ENCODE data around the gene PKD2L2. TPM values are rescaled to one million over a fixed set of nuclear protein-coding genes. Genes with fewer than 3 reads are reported as not detected.
"Not testable (repeated sequence)": the region's sequence is repeated elsewhere in the genome, so short reads cannot be mapped to it uniquely, and the experiment has no call there.

The PKD2L2 gene
- total RNA-seq = 0.16 TPM
- long read RNA-seq, partial matches to known transcripts = 0 of 1 reads
- long read RNA-seq, other reads (novel, unspliced or antisense) = 1 of 1 reads

- peak within 1 kb of the TSS; percentile 70 for H3K4me3 ChIP-seq
- peaks cover 49% of the 10 kb centered on the region for H3K4me1 ChIP-seq
- H3K36me3 ChIP-seq = no peaks in the 10 kb centered on the region
- peak within 1 kb of the TSS; percentile 94 for H3K27ac ChIP-seq (replicated peaks)
- peak; percentile 88 for DNase-seq
- no peaks in the 10 kb centered on the region for H3K27me3 ChIP-seq (ENCODE audit: low read depth)
- no peaks in the 10 kb centered on the region for H3K9me3 ChIP-seq (replicated peaks)
- TF ChIP-seq CTCF (IDR thresholded peaks at IDR 0.05; ENCODE audit: borderline replicate concordance) = peak; percentile 40
- intact Hi-C loops (cut with micrococcal nuclease) = loop anchor here (10.0 kb wide), 1 partner anchor 54 kb away; no protein-coding TSS in a partner anchor
Measured at GRCh38 chr5:137888863-137889759, at the start of gene PKD2L2. Gene PKD2L2 (plus strand): TSS chr5:137889457. CDS start chr5:137889492, 35 bp downstream.

- Histone ChIP-seq H3K4me1 (peaks cover 67% of the 10 kb centered on the region), H3K36me3 (peaks cover 24% of the 10 kb centered on the region), H3K4me3 (no peak overlapping the region), H3K9me3 (replicated peaks) (no peaks in the 10 kb centered on the region), H3K27ac (replicated peaks) (peak overlapping the region; percentile 84), H3K27me3 (ENCODE audit: low read depth) (no peaks in the 10 kb centered on the region)
- no peak for TF ChIP-seq CTCF (IDR thresholded peaks at IDR 0.05; ENCODE audit: borderline replicate concordance)
- intact Hi-C loops (cut with micrococcal nuclease) = no loop called here
- no peak for DNase-seq
Measured at GRCh38 chr5:137842296-137842695, 47.0 kb upstream of the PKD2L2 start.

- TF ChIP-seq CTCF (IDR thresholded peaks at IDR 0.05; ENCODE audit: borderline replicate concordance) = no peak
- no peaks in the 10 kb centered on the region for H3K9me3 ChIP-seq (replicated peaks)
- peaks cover 24% of the 10 kb centered on the region for H3K36me3 ChIP-seq
- DNase-seq = no peak
- peaks cover 66% of the 10 kb centered on the region for H3K4me1 ChIP-seq
- H3K27ac ChIP-seq (replicated peaks) = peak overlapping the region; percentile 53
- intact Hi-C loops (cut with micrococcal nuclease) = no loop called here
- H3K27me3 ChIP-seq (ENCODE audit: low read depth) = no peaks in the 10 kb centered on the region
- H3K4me3 ChIP-seq = no peak overlapping the region
Measured at GRCh38 chr5:137843676-137844299, 45.5 kb upstream of the PKD2L2 start.

- H3K4me1 ChIP-seq = peaks cover 53% of the 10 kb centered on the region
- no peaks in the 10 kb centered on the region for H3K9me3 ChIP-seq (replicated peaks)
- no peak for DNase-seq
- H3K36me3 ChIP-seq = peaks cover 24% of the 10 kb centered on the region
- no peak overlapping the region for H3K4me3 ChIP-seq
- no peak for TF ChIP-seq CTCF (IDR thresholded peaks at IDR 0.05; ENCODE audit: borderline replicate concordance)
- intact Hi-C loops (cut with micrococcal nuclease) = no loop called here
- H3K27ac ChIP-seq (replicated peaks) = peak overlapping the region; percentile 53
- no peaks in the 10 kb centered on the region for H3K27me3 ChIP-seq (ENCODE audit: low read depth)
Measured at GRCh38 chr5:137845472-137845871, 43.8 kb upstream of the PKD2L2 start.

- no peak for DNase-seq
- H3K36me3 ChIP-seq = peaks cover 26% of the 10 kb centered on the region
- H3K4me1 ChIP-seq = peaks cover 51% of the 10 kb centered on the region
- intact Hi-C loops (cut with micrococcal nuclease) = no loop called here
- no peaks in the 10 kb centered on the region for H3K27me3 ChIP-seq (ENCODE audit: low read depth)
- TF ChIP-seq CTCF (IDR thresholded peaks at IDR 0.05; ENCODE audit: borderline replicate concordance) = no peak
- peaks cover under 1% of the 10 kb centered on the region for H3K9me3 ChIP-seq (replicated peaks)
- H3K4me3 ChIP-seq = peak overlapping the region; percentile 30
- peak overlapping the region; percentile 81 for H3K27ac ChIP-seq (replicated peaks)
Measured at GRCh38 chr5:137847687-137848086, 41.6 kb upstream of the PKD2L2 start.

- H3K9me3 ChIP-seq (replicated peaks); intact Hi-C loops (cut with micrococcal nuclease); DNase-seq; H3K27me3 ChIP-seq (ENCODE audit: low read depth); H3K27ac ChIP-seq (replicated peaks); H3K4me3 ChIP-seq: not testable (repeated sequence)
- Histone ChIP-seq H3K4me1 (peaks cover 35% of the 10 kb centered on the region), H3K36me3 (peaks cover 17% of the 10 kb centered on the region)
Measured at GRCh38 chr5:137853165-137853564, 36.1 kb upstream of the PKD2L2 start.
